MCF 10A (cell line): ENCODE measurements around the gene SLC50A1. TPM values are rescaled to one million over a fixed set of nuclear protein-coding genes. Genes with fewer than 3 reads are reported as not detected.

ENCODE experiments used
- BruUV-seq: library from RNA; stranded (reverse); fragments of 400-500 nt; replicated peaks from 2 replicates; lab custom pipeline; 2021; lab: Mats Ljungman, UMichigan
- CTCF ChIA-PET: fragments of 300-600 bp; sonication (Branson Sonifier 250); formaldehyde crosslinking; extraction: SDS; loops from one replicate; lab custom pipeline; 2021; ENCODE audit warnings: antibody characterized with exemption, inconsistent platforms; lab: Yijun Ruan, JAX
- POLR2A ChIA-PET: fragments of 300-600, 350-650 bp; sonication (Branson Sonifier 250); formaldehyde crosslinking; extraction: SDS; loops from one replicate; lab custom pipeline; 2020; ENCODE audit warnings: antibody characterized with exemption, inconsistent platforms; lab: Yijun Ruan, JAX
- DNase-seq: peaks from one replicate; pipeline ENCODE4 v3.0.0-alpha.2; 2018; ENCODE audit not compliant: unreplicated experiment
- H3K27ac Mint-ChIP-seq: one replicate; pipeline ENCODE4 v1.8.0; 2022; ENCODE audit warnings: mild to moderate bottlenecking, low read depth, mixed read lengths; ENCODE audit not compliant: unreplicated experiment
- H3K27me3 Mint-ChIP-seq: one replicate; pipeline ENCODE4 v1.8.0; 2022; ENCODE audit warnings: mixed read lengths; ENCODE audit not compliant: insufficient read depth, unreplicated experiment
- H3K36me3 Mint-ChIP-seq: one replicate; pipeline ENCODE4 v1.8.0; 2022; ENCODE audit warnings: mild to moderate bottlenecking, moderate library complexity, mixed read lengths; ENCODE audit not compliant: insufficient read depth, unreplicated experiment
- H3K4me1 Mint-ChIP-seq: one replicate; pipeline ENCODE4 v1.8.0; 2022; ENCODE audit warnings: mixed read lengths; ENCODE audit not compliant: insufficient read depth, unreplicated experiment
- H3K4me3 Mint-ChIP-seq: one replicate; pipeline ENCODE4 v1.8.0; 2022; ENCODE audit warnings: mild to moderate bottlenecking, moderate library complexity, mixed read lengths; ENCODE audit not compliant: unreplicated experiment
- H3K9me3 Mint-ChIP-seq: one replicate; pipeline ENCODE4 v1.8.0; 2022; ENCODE audit warnings: mixed read lengths; ENCODE audit not compliant: unreplicated experiment
- intact Hi-C: fragments of 100-400 bp; cut with micrococcal nuclease; formaldehyde crosslinking; loops from 2 replicates; pipeline ENCODE4 v1.14.1; 2022
- total RNA-seq: library from RNA; stranded (reverse); gene quantifications from 2 replicates; pipeline ENCODE4 v1.2.3, GENCODE V29; 2022
- TF ChIP-seq, protein P1 (sequence below): fragments of 200-600 bp; IDR thresholded peaks from one replicate; pipeline ENCODE4 v1.8.0; 2022; ENCODE audit warnings: antibody characterized with exemption, mild to moderate bottlenecking; ENCODE audit not compliant: unreplicated experiment

SLC50A1 gene
- total RNA-seq, 1 experiment from 2014 or later, result 91.2 TPM

DNA sequence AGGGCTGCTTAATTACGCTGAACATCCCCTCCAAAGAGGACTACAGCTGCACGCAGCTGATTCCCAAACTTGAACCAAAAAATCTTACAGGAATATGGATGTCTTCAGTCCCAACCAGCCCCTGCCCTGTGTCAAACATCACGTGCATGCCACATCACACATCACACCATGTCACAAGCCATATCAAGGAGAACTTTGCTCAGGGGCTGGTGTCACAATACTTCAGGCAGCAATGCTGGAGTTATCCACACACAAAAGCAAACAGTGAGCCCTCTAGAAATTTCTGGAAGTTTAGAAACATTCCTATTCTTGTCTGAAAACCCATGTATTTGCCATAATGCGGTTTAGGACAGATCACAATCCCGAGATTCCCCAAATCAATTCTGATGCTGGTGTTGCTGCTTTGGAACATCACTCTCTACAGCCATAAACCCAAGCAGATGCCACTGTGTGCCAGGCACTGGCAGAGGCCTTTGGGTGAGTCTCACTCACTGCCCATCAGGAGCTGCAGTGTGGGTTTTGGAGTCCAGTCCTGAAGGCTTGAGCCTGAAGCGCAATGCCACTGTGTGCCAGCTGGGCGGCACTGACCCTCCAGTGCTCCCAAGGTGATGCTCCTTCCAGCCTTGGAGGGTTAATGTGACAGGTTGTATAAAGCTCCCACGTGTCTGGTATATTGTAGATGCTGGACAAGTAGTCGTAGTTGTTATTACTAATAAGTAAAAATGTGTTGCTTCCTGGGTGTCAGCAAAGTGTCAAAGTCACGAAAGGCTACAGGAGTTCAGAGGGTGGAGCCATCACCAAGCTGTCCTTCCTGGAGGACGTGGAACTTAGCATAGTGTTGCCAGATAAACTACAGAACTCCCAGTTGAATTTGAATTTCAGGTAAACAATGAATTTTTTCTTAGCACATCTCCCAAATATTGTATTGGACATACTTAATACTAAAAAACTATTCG is 28.1 kb upstream of the SLC50A1 start:
- intact Hi-C loops, result no loop called here
- H3K27ac Mint-ChIP-seq, result no peak overlapping the region
- no peak overlapping the region for H3K4me3 Mint-ChIP-seq
- TF ChIP-seq, protein P1, sequence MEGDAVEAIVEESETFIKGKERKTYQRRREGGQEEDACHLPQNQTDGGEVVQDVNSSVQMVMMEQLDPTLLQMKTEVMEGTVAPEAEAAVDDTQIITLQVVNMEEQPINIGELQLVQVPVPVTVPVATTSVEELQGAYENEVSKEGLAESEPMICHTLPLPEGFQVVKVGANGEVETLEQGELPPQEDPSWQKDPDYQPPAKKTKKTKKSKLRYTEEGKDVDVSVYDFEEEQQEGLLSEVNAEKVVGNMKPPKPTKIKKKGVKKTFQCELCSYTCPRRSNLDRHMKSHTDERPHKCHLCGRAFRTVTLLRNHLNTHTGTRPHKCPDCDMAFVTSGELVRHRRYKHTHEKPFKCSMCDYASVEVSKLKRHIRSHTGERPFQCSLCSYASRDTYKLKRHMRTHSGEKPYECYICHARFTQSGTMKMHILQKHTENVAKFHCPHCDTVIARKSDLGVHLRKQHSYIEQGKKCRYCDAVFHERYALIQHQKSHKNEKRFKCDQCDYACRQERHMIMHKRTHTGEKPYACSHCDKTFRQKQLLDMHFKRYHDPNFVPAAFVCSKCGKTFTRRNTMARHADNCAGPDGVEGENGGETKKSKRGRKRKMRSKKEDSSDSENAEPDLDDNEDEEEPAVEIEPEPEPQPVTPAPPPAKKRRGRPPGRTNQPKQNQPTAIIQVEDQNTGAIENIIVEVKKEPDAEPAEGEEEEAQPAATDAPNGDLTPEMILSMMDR, result no peak
- H3K36me3 Mint-ChIP-seq, result no peaks in the 10 kb centered on the region
- peaks cover 18% of the 10 kb centered on the region for H3K4me1 Mint-ChIP-seq
- POLR2A ChIA-PET, result interaction anchor here (0.5 to 1.6 kb wide), 9 partner anchors 16 to 489 kb away, joined by 3 to 5 read pairs (median 4); partner anchors contain the start of gene SLC50A1
- CTCF ChIA-PET, result interaction anchor here (0.5 to 5.6 kb wide), 16 partner anchors 8 to 1094 kb away, joined by 3 to 51 read pairs (median 4); partner anchors contain the start of gene KRTCAP2
- no peak for DNase-seq
- no TSS peak for BruUV-seq
- H3K27me3 Mint-ChIP-seq, result no peaks in the 10 kb centered on the region
- no peaks in the 10 kb centered on the region for H3K9me3 Mint-ChIP-seq

DNA sequence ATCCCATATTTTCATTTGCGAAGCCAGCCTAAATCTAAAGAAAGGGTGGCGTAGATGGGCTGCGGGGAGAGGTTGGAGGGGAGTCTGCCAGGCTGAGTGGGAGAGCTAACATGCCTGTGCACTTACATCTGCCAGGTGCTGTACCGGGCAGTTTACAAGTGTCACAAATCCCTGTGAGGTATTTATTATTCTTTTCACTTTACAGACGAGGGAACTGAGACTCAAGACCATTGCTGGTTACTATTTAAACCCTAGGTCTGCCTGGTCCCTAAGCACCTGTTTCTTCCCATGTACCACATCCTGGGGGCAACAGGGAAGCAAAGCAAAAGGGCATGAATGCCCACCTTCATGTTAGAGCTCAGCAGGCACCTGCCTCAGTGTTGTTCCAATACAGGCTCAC is 27.4 kb upstream of the SLC50A1 start:
- H3K27ac Mint-ChIP-seq, result no peak overlapping the region
- no peak for DNase-seq
- no peak overlapping the region for H3K4me3 Mint-ChIP-seq
- H3K36me3 Mint-ChIP-seq, result no peaks in the 10 kb centered on the region
- peaks cover 18% of the 10 kb centered on the region for H3K4me1 Mint-ChIP-seq
- CTCF ChIA-PET, result interaction anchor here (0.6 to 2.3 kb wide), 9 partner anchors 8 to 1093 kb away, joined by 3 to 8 read pairs (median 4); no protein-coding TSS in a partner anchor
- intact Hi-C loops, result no loop called here
- POLR2A ChIA-PET, result interaction anchor here (0.5 to 1.6 kb wide), 7 partner anchors 16 to 86 kb away, joined by 3 to 5 read pairs (median 4); partner anchors contain the start of gene SLC50A1
- H3K9me3 Mint-ChIP-seq, result no peaks in the 10 kb centered on the region
- TF ChIP-seq, protein P1, result no peak
- no TSS peak for BruUV-seq
- H3K27me3 Mint-ChIP-seq, result no peaks in the 10 kb centered on the region

- Mint-ChIP-seq H3K4me3 (no peak overlapping the region), H3K9me3 (no peaks in the 10 kb centered on the region), H3K4me1 (peaks cover 12% of the 10 kb centered on the region), H3K27me3 (no peaks in the 10 kb centered on the region), H3K27ac (no peak overlapping the region), H3K36me3 (no peaks in the 10 kb centered on the region)
- no peak for DNase-seq
- intact Hi-C loops, result no loop called here
- ChIA-PET POLR2A (no interaction called here), CTCF (interaction anchor here (1.2 kb wide), 1 partner anchor 65 kb away, joined by 3 read pairs; no protein-coding TSS in a partner anchor)
- no TSS peak for BruUV-seq
- TF ChIP-seq, protein P1, result no peak
Measured at GRCh38 chr1:155110381-155110780, 25.3 kb upstream of the SLC50A1 start.

DNA sequence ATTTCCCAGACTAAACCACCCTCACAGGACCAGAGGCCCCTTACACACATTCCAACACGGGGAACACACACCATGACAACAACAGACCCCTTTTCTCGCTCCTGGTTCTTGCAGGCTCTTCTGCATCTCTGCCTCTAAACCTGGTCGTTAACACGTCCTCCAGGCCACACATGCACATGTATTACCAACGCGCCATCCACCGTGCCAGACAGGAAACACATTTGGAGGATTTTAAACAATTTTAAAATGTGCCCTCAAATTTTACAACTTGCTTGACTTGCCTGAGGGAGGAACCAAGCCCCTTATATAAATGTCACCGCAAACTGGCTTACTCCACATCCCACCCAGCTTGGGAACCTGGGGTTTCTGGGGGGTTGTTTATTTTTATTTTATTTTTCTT is 24.8 kb upstream of the SLC50A1 start:
- Mint-ChIP-seq H3K27ac (no peak overlapping the region), H3K27me3 (no peaks in the 10 kb centered on the region), H3K36me3 (no peaks in the 10 kb centered on the region), H3K9me3 (no peaks in the 10 kb centered on the region), H3K4me1 (peaks cover 7% of the 10 kb centered on the region), H3K4me3 (no peak overlapping the region)
- TF ChIP-seq, protein P1, result no peak
- POLR2A ChIA-PET, result no interaction called here
- intact Hi-C loops, result no loop called here
- no peak for DNase-seq
- CTCF ChIA-PET, result interaction anchor here (1.2 kb wide), 1 partner anchor 65 kb away, joined by 3 read pairs; no protein-coding TSS in a partner anchor
- no TSS peak for BruUV-seq
